Stomach smooth muscle (tissue), 2 donors: ENCODE results near the gene MEGF6.
A peak's percentile ranks its signal among the peaks of the same experiment; 100 is the strongest.

Source experiments
- H3K27ac ChIP-seq: one replicate; pipeline ENCODE4 v1.7.0; 2013; ENCODE audit warnings: mild to moderate bottlenecking, low read length, inconsistent platforms
- H3K27me3 ChIP-seq, 2 donors: one replicate each; pipeline ENCODE4 v1.7.0; 2013; ENCODE audit warnings: low read length in 2 of 2; ENCODE audit not compliant: insufficient read depth in 2 of 2, control insufficient read depth in 1 of 2
- H3K36me3 ChIP-seq, 2 donors: one replicate each; pipeline ENCODE4 v1.7.0; 2013; ENCODE audit warnings: low read length in 2 of 2; ENCODE audit not compliant: control insufficient read depth in 2 of 2, insufficient read depth in 2 of 2
- H3K4me1 ChIP-seq: one replicate; pipeline ENCODE4 v1.7.0; 2013; ENCODE audit warnings: low read length; ENCODE audit not compliant: control insufficient read depth, insufficient read depth
- H3K4me3 ChIP-seq, 2 donors: one replicate each; pipeline ENCODE4 v1.7.0; 2013; ENCODE audit warnings: low read length in 2 of 2
- H3K9ac ChIP-seq, 2 donors: one replicate each; pipeline ENCODE4 v1.7.0; 2013; ENCODE audit warnings: low read length in 2 of 2, mild to moderate bottlenecking in 1 of 2
- H3K9me3 ChIP-seq, 2 donors: one replicate each; pipeline ENCODE4 v1.7.0; 2013; ENCODE audit warnings: low read length in 2 of 2; ENCODE audit not compliant: control insufficient read depth in 2 of 2
- donor health status: healthy.
- donor health status: Pancreatic carcinoma.

Gene MEGF6

GRCh38 chr1:3633344-3634058, 22.2 kb upstream of the MEGF6 start:
- no peak overlapping the region for H3K27ac ChIP-seq
- peaks cover 57 to 73% of the 10 kb centered on the region in 2 donors for H3K36me3 ChIP-seq
- H3K4me3 ChIP-seq = no peak overlapping the region

GRCh38 chr1:3632716-3633343, 21.5 kb upstream of the MEGF6 start:
- Histone ChIP-seq H3K27me3 (no peaks in the 10 kb centered on the region), H3K9ac (no peak overlapping the region), H3K27ac (no peak overlapping the region), H3K36me3 (peaks cover 58 to 76% of the 10 kb centered on the region in 2 donors), H3K4me3 (no peak overlapping the region), H3K9me3 (no peaks in the 10 kb centered on the region), H3K4me1 (no peaks in the 10 kb centered on the region)

More at GRCh38 chr1:3633344-3634058, 22.2 kb upstream of the MEGF6 start:
- H3K27me3 ChIP-seq = no peaks in the 10 kb centered on the region
- H3K9me3 ChIP-seq = no peaks in the 10 kb centered on the region
- H3K4me1 ChIP-seq = no peaks in the 10 kb centered on the region
- no peak overlapping the region for H3K9ac ChIP-seq

GRCh38 chr1:3632298-3632697, 21.0 kb upstream of the MEGF6 start:
- no peaks in the 10 kb centered on the region for H3K9me3 ChIP-seq
- H3K9ac ChIP-seq = no peak overlapping the region
- no peak overlapping the region for H3K4me3 ChIP-seq
- no peaks in the 10 kb centered on the region for H3K4me1 ChIP-seq
- no peaks in the 10 kb centered on the region for H3K27me3 ChIP-seq
- H3K27ac ChIP-seq = no peak overlapping the region
- peaks cover 61 to 78% of the 10 kb centered on the region in 2 donors for H3K36me3 ChIP-seq

- Histone ChIP-seq H3K27ac (no peak overlapping the region), H3K27me3 (no peaks in the 10 kb centered on the region), H3K9ac (no peak overlapping the region), H3K36me3 (peaks cover 54 to 72% of the 10 kb centered on the region in 2 donors), H3K4me3 (no peak overlapping the region), H3K4me1 (no peaks in the 10 kb centered on the region), H3K9me3 (no peaks in the 10 kb centered on the region)
These were observed 20.3 kb upstream of the MEGF6 start for GRCh38 chr1:3631320-3632260.

- Histone ChIP-seq H3K4me3 (no peak overlapping the region), H3K36me3 (peaks cover 50 to 66% of the 10 kb centered on the region in 2 donors), H3K27ac (no peak overlapping the region), H3K9me3 (no peaks in the 10 kb centered on the region), H3K27me3 (no peaks in the 10 kb centered on the region), H3K4me1 (peaks cover 3% of the 10 kb centered on the region), H3K9ac (no peak overlapping the region)
These were observed 19.6 kb upstream of the MEGF6 start for GRCh38 chr1:3630914-3631313.

- Histone ChIP-seq H3K4me1 (peaks cover 8% of the 10 kb centered on the region), H3K4me3 (no peak overlapping the region), H3K27ac (no peak overlapping the region), H3K36me3 (peaks cover 45 to 61% of the 10 kb centered on the region in 2 donors), H3K27me3 (no peaks in the 10 kb centered on the region), H3K9me3 (no peaks in the 10 kb centered on the region), H3K9ac (no peak overlapping the region)
These were observed 18.9 kb upstream of the MEGF6 start for GRCh38 chr1:3630161-3630611.

- H3K36me3 ChIP-seq = peaks cover 40 to 56% of the 10 kb centered on the region in 2 donors
- H3K27ac ChIP-seq = no peak overlapping the region
- no peak overlapping the region for H3K9ac ChIP-seq
- H3K4me3 ChIP-seq = no peak overlapping the region
- no peaks in the 10 kb centered on the region for H3K9me3 ChIP-seq
- H3K27me3 ChIP-seq = no peaks in the 10 kb centered on the region
- H3K4me1 ChIP-seq = peaks cover 8% of the 10 kb centered on the region
These were observed 18.4 kb upstream of the MEGF6 start for GRCh38 chr1:3629561-3630160.

GRCh38 chr1:3628445-3628844, 17.1 kb upstream of the MEGF6 start:
- Histone ChIP-seq H3K4me1 (peaks cover 16% of the 10 kb centered on the region), H3K27me3 (no peaks in the 10 kb centered on the region), H3K4me3 (no peak overlapping the region), H3K36me3 (peaks cover 29 to 45% of the 10 kb centered on the region in 2 donors), H3K27ac (no peak overlapping the region), H3K9ac (no peak overlapping the region), H3K9me3 (no peaks in the 10 kb centered on the region)

GRCh38 chr1:3627515-3628253, 16.4 kb upstream of the MEGF6 start:
- Histone ChIP-seq H3K9ac (no peak overlapping the region), H3K4me3 (no peak overlapping the region), H3K27me3 (no peaks in the 10 kb centered on the region), H3K4me1 (peaks cover 24% of the 10 kb centered on the region), H3K9me3 (no peaks in the 10 kb centered on the region), H3K36me3 (peaks cover 26 to 39% of the 10 kb centered on the region in 2 donors), H3K27ac (no peak overlapping the region)

GRCh38 chr1:3626025-3626424, 14.7 kb upstream of the MEGF6 start:
- peaks cover 18 to 31% of the 10 kb centered on the region in 2 donors for H3K36me3 ChIP-seq
- peak overlapping the region; percentile 80 to 93 for H3K4me3 ChIP-seq
- H3K9ac ChIP-seq = peak overlapping the region; percentile 55 to 62
- no peaks in the 10 kb centered on the region for H3K27me3 ChIP-seq
- H3K27ac ChIP-seq = peak overlapping the region; percentile 11
- H3K9me3 ChIP-seq = no peaks in the 10 kb centered on the region
- peaks cover 28% of the 10 kb centered on the region for H3K4me1 ChIP-seq
